ENCODE results near the gene MED26. TPM values are rescaled to one million over a fixed set of nuclear protein-coding genes. Genes with fewer than 3 reads are reported as not detected.

Gene MED26
- total and polyA plus RNA-seq, 4 donors = 7.0 to 18.2 (median 8.2) TPM

DNA sequence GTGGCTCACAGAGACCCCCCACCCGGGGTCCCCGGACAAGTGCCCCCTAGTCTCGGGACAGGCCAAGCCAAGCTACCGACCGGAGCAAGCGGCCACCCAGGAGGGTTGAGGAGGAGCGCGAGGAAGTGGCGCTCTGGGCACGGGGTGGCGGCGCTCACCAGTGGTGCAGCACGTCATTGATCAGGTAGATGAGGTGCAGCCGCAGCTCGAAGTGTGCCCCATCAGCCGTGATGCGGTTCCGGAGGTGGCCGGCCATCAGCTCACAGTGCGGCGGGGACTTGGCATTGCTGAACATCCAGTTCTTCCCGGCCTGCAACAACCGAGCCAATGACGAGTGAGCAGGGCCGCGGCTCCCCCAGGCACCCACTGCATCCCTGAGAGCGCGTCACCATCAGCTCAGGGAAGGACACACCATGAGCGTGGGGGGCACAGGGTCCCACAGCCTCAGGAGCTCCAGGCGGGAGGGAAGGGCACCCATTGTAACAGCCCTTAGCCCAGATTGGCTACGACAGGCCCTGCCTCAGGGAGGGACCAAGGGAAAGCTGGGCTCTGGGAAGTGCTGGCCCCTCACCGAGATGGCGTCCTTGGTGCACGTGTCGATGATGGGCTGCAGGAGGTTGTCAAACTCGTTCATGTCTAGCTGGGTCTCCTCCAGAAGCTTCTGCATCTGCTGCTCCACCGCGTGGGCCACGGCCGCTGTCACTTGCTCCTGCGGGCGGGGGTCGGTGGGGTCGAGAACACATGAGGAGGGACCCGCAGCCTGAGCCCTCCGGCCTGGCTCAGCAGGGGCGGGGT is 95.4 kb downstream of the MED26 start:
- ATAC-seq (ENCODE audit: insufficient read depth, low FRiP score) = no peak
- H3K27ac ChIP-seq (ENCODE audit: low read depth in 1 of 2, low read length in 1 of 2) = no peak overlapping the region
- no peak for TF ChIP-seq CTCF (IDR thresholded peaks at IDR 0.05; ENCODE audit: control extremely low read depth, extremely low read depth)
- DNase-seq = peak; percentile 50 to 64 (median 53)
- no peaks in the 10 kb centered on the region for H3K27me3 ChIP-seq (ENCODE audit: control insufficient read depth in 3 of 3, insufficient read depth in 3 of 3, low read length in 2 of 3)
- H3K36me3 ChIP-seq (ENCODE audit: control insufficient read depth in 4 of 4, insufficient read depth in 4 of 4, low read length in 4 of 4) = peaks cover 15 to 81% (median 47%) of the 10 kb centered on the region in 4 donors
- H3K9me3 ChIP-seq (ENCODE audit: control insufficient read depth in 4 of 4, insufficient read depth in 3 of 4, low read length in 3 of 4) = no peaks in the 10 kb centered on the region
- H3K4me1 ChIP-seq (ENCODE audit: control insufficient read depth in 5 of 5, insufficient read depth in 5 of 5, low read length in 5 of 5) = no peaks in the 10 kb centered on the region
- H3K4me3 ChIP-seq = no peak overlapping the region
- 91 to 93% methylated on average over 46 to 47 of the region's 47 CpGs for WGBS, 2 donors
- H3K9ac ChIP-seq (ENCODE audit: insufficient read depth in 1 of 2, low read length in 2 of 2) = no peak overlapping the region

GRCh38 chr19:16531380-16531669 is 96.7 kb downstream of the MED26 start:
- no peak overlapping the region for H3K9ac ChIP-seq (ENCODE audit: insufficient read depth in 1 of 2, low read length in 2 of 2)
- H3K27me3 ChIP-seq (ENCODE audit: control insufficient read depth in 3 of 3, insufficient read depth in 3 of 3, low read length in 2 of 3) = no peaks in the 10 kb centered on the region
- H3K36me3 ChIP-seq (ENCODE audit: control insufficient read depth in 4 of 4, insufficient read depth in 4 of 4, low read length in 4 of 4) = peaks cover 21 to 82% (median 52%) of the 10 kb centered on the region in 4 donors
- WGBS, 2 donors = 97% methylated on average over 12 of the region's 12 CpGs
- H3K4me1 ChIP-seq (ENCODE audit: control insufficient read depth in 5 of 5, insufficient read depth in 5 of 5, low read length in 5 of 5) = no peaks in the 10 kb centered on the region
- no peaks in the 10 kb centered on the region for H3K9me3 ChIP-seq (ENCODE audit: control insufficient read depth in 4 of 4, insufficient read depth in 3 of 4, low read length in 3 of 4)
- ATAC-seq (ENCODE audit: insufficient read depth, low FRiP score) = no peak
- no peak overlapping the region for H3K4me3 ChIP-seq
- no peak for TF ChIP-seq CTCF (IDR thresholded peaks at IDR 0.05; ENCODE audit: control extremely low read depth, extremely low read depth)
- no peak overlapping the region for H3K27ac ChIP-seq (ENCODE audit: low read depth in 1 of 2, low read length in 1 of 2)
- no peak for DNase-seq

DNA sequence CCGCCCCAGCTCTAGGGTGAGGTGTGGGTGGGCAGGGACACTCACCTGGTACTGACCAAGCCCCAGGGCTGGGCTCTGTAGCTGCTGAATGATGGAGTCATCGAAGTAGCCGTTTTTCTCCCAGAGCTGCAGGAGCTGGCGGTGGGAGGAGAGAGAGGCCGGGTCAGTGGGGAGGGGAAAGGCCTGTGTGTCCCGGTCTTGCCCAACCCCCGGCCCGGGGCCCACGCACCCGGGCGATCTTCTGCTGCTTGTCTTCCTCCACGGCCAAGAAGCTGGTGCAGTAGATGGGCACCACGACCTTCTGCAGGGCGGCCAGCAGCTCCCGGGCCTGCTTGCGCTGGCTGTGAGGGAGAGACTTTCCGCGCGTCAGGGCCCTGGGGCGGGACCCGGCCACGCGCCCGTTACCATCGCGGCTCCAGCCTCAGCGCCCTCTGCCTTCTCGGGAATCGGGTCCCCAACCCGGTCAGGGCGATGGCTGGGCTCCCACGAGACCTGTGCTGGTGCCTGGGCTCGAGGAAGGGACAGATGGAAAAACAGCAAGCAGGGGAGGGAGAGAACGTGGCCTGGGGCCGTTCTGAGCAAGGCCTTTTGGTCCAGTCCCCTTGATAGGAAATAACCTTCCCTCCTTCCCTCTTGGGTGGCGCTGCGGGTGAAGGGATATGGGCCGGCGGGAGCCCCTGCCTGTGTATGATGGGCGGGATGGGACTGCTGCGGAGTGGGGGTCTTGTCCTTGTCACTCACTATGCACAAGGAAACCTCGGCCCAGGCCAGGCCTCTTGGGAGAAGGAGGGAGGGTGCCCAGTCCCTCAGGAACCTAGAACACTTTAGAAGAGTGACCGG is 97.2 kb downstream of the MED26 start:
- Histone ChIP-seq H3K36me3 (ENCODE audit: control insufficient read depth in 4 of 4, insufficient read depth in 4 of 4, low read length in 4 of 4) (peaks cover 21 to 81% (median 51%) of the 10 kb centered on the region in 4 donors), H3K4me1 (ENCODE audit: control insufficient read depth in 5 of 5, insufficient read depth in 5 of 5, low read length in 5 of 5) (no peaks in the 10 kb centered on the region), H3K9ac (ENCODE audit: insufficient read depth in 1 of 2, low read length in 2 of 2) (no peak overlapping the region), H3K9me3 (ENCODE audit: control insufficient read depth in 4 of 4, insufficient read depth in 3 of 4, low read length in 3 of 4) (no peaks in the 10 kb centered on the region), H3K27me3 (ENCODE audit: control insufficient read depth in 3 of 3, insufficient read depth in 3 of 3, low read length in 2 of 3) (no peaks in the 10 kb centered on the region), H3K4me3 (no peak overlapping the region), H3K27ac (ENCODE audit: low read depth in 1 of 2, low read length in 1 of 2) (no peak overlapping the region)
- DNase-seq (no peak), ATAC-seq (ENCODE audit: insufficient read depth, low FRiP score) (no peak)
- WGBS, 2 donors = 96% methylated on average over 43 of the region's 43 CpGs
- TF ChIP-seq CTCF (IDR thresholded peaks at IDR 0.05; ENCODE audit: control extremely low read depth, extremely low read depth) = no peak
